SIG-M5 treated with dmso at 0.1 percent for 504 hours (cell line): ENCODE results near the gene ZBTB17.
"Not testable (repeated sequence)": the region's sequence is repeated elsewhere in the genome, so short reads cannot be mapped to it uniquely, and the experiment has no call there.

Source experiments
- DNase-seq: peaks from one replicate; lab custom pipeline; 2025; ENCODE audit not compliant: unreplicated experiment; lab: John Stamatoyannopoulos, UW

Gene ZBTB17

DNA sequence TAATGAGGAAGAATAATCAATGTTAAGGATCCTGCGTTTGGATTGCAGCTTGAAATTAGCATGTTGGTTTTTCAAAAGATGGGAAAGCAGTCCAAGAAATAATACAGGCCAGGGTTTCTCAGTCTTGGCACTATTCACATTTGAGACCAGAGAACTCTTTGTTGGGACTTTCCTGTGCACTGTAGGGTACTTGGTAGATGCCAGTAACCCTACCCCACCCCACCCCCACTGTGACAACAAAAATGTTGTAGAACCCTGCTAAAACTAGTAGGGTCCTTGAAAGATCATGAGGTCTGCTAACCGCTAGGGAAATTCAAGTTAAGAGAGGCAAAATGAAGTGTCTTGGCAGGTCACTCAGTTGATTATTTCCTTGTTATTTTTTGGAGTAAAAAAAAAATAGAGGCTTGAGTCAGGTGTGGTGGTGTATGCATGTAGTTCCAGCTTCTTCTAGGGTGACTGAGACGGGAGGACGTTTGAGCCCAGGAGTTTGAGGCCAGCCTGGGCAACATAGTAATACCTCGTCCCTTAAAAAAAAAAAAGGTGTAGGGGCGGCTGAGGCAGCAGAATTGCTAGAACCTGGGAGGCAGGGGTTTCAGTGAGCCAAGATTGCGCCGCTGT lies 75.1 kb downstream of the ZBTB17 start:
- no peak for DNase-seq

DNA sequence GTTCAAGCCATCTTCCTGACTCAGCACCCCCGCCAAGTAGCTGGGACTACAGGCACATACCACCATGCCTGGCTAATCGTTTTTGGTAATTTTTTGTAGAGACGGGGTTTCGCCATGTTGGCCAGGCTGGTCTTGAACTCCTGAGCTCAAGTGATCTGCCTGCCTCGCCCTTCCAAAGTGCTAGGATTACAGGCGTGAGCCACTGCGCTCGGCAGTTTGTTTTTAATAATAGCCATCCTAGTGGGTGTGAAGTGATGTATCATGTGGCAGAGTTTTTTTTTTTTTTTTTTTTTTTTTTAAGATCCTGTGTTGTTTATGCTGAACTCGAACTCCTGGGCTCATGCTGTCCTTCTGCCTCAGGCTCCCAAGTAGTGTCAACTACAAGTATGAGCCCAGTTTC lies 76.6 kb downstream of the ZBTB17 start:
- no peak for DNase-seq

DNA sequence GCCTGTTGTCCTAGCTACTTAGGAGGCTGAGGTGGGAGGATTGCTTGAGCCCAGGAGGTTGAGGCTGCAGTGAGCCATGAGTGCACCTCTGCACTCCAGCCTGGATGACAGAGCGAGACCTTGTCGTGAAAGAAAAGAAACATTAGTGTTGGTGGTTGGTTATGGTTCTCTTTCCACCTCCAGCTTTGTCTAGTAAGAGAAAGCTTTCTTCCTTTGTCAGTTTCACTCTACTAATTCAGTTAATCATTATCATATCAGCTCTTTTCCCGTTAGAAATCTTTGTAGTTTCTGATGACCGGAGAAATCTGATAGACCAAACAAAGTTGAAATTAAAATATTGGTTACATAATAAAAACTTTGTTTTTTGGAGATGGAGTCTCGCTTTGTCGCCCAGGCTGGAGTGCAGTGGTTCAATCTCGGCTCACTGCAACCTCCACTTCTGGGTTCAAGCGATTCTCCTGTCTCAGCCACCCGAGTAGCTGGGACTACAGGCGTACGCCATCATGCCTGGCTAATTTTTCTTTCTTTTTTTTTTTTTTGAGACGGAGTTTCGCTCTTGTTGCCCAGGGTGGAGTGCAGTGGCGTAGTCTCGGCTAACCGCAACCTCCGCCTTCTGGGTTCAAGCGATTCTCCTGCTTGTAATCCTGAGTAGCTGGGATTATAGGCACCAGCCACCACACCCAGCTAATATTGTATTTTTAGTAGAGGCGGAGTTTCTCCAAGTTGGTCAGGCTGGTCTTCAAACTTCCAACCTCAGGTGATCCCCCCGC lies 78.9 kb downstream of the ZBTB17 start:
- not testable (repeated sequence) for DNase-seq

DNA sequence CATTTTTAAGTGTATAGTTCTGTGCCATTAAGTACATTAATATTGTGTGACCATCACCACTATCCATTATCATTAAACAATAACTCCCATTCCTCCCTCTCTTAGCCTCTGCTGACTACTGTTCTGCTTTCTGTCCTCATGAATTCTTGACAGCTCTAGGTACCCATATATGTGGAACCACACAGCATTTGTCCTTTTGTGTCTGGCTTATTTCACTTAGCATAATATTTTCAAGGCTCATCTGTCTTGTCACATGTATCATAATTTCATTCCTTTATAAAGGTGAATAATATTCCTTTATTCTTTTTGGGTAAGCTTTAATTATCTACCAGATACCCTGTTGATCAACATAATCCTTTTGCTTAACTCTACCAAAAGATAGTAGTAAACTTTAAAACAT lies 80.7 kb downstream of the ZBTB17 start:
- no peak for DNase-seq

DNA sequence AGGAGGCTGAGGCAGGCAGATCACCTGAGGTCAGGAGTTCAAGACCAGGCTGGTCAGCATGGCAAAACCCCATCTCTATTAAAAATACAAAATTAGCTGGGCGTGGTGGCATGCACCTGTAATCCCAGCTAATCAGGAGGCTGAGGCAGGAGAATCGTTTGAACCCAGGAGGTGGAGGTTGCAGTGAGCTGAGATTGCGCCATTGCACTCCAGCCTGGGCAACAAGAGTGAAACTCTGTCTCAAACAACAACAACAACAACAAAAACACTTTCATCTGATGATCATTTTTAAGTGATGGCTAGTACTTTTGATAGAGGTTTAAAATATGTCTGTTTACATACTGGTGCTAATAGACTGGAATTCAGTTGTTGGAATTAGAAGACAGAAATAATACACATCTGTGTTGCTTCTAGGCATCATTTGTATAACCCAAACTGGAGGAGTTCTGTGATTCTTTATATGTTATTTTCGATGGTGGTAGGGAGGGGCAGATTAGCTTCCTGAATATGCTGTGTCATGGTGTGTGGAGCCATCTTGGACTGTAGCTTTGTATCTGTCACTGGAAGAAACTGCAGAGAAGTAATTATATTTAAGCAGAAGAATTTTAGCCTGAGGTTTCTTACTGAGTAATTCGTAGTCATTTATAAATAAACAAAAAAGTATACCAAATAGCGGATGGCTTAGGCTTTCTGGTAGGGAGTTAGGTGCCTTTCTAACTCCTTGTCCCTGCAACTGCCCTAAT lies 82.9 kb downstream of the ZBTB17 start:
- DNase-seq = not testable (repeated sequence)
